AML-193 (cell line): ENCODE results near the gene AKAP12.

Source experiments
- DNase-seq, 2 experiments: peaks; one replicate each; lab custom pipeline; 2025; lab: John Stamatoyannopoulos, UW

Gene AKAP12

GRCh38 chr6:151284548-151285017 lies 44.8 kb downstream of the AKAP12 start:
- DNase-seq, result no peak

DNA sequence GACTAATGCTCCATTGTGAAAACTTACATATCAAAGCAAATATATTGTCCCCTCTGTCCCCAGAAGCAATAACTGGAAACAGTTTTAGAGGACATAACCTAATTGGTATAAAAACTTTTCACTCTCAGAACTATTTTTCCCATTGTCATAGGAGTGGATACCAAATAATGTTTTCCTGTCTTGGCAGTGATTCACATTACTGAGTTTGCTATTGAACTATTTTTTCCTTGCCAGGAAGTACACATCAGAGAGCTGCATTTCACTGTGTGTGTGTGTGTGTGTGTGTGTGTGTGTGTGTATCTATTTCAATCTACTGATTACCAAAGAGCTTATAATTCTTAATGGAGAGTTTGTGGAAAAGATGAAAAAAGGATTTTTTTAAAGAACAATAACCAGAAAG lies 45.4 kb downstream of the AKAP12 start:
- DNase-seq, result no peak

DNA sequence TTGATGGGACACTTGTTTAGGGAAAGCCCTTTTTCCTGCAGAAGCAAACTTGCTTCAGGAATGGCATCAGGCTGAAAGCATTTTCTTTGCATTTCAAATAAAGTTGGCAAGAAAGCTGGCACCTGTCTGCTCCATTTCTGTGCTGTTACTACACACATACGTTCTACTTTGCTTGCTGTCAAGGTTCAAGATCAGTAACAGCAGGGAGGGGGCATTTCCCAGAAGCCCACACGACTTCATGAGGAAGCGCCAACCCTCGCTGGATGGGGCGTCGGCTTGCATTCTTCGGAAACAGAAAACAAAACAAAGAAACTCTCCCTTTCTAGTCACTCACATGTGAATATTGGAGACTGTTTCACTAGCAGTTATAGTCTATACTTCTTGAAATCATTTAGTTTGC lies 46.4 kb downstream of the AKAP12 start:
- no peak for DNase-seq

DNA sequence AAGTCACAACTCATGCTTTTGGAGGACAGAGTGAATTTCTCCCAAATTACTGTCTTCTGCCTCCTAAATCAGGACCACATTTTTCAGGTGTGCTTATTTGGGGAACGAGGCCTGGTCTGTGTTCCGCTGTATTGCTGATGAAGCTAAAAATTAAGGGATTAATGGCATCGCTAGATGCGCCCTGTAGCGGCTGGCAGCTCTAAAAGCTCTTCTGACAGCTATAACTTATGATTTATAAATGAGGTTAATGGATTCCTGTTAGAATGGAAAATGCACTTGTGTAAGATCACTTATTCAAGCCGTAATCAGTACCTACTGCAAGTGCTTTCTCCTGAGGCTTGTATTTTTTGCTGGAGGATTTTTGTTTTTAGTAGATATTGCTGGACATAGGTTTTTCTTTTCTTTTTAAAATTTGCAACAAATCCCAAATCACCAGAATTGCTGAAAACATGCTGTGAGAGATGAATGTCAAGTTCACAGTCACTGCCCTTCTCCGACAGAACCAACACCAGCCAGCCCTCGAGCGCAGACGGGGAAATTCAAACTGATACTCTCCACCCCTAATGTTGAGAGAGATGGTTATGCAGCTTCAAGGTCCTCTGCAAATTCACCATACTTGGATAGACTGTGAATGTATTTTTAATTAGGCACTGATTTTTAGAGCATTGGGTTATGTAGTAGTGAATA lies 49.1 kb downstream of the AKAP12 start:
- no peak for DNase-seq

DNA sequence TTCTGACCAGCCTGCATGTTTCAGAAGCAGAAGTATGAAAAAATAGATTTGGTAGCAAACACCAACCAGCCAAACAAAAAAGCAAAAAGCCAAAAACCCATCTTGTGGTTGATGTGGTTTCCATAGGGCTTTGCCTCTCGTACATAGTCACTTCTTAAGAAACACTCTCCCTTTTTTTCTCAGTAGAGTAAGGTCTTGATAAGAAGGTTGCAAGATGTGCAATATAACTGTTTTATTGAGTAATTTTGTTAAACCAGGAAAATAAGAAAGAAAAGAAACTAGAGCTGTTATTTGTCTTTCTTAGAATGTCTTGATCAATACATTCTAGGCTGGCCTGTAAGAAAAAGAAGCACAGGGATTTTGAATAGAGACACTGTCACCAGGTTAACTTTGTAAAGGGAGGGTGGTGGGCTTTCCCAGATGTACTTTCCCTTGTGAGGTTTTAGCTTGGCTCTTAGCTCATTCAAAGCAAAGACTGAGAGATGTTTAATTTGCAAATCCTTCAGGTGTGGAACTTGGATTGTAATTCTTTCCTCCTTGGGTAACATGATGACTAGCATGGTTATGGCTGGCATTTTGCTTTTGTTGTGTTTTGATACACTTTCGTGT lies 49.7 kb downstream of the AKAP12 start:
- peak; percentile 15 to 20 for DNase-seq

GRCh38 chr6:151290877-151291721 lies 51.3 kb downstream of the AKAP12 start:
- no peak for DNase-seq

DNA sequence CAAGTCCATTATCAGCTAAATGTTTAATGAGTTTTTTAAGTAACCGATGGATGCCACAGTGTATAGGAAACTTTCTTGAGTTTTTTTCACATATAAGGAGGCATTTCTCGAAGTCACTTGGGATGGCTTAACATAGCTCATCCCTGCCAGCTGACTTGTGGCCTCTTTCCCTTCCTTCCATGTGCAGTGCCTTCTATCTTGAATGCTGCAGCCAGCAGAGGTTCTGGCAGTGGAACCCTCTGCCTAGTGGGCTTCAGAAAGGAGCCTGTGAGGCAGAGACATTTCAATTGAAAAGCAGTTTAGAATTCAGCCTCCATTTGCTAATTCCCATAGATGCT lies 51.9 kb downstream of the AKAP12 start:
- no peak for DNase-seq

DNA sequence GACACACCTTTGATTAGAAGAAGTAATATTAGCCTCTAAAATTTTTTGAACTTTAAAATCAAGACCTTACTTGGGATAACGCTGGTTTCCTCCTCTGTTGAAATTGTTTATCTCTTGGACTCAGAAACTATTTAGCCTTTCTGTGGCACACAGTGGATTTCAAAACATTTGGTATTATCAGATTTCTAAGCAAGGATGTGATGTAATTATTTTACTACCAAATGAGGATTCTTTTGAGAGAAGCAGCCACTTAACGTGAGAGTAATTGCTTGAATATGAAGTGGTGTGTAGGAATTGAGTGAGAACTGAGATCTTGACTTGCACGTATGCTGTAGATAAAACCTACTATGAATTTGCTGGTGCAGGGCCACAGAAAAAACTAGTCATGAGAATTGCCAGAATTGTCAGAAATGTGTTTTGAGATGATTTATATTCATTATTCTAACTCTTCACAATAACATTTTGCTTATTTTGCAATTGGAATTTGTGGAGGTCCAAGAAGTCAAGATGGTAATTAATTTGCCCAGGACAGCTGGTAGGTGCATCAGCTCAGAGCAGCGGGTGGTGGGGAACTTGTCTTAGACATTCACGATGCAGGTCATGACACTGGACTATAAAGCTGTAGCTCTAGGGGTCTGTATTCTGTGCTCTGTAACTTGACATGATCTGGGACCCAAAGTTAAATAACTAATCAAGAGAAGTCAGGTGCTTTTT lies 53.4 kb downstream of the AKAP12 start:
- no peak for DNase-seq

- DNase-seq, result no peak
Measured at GRCh38 chr6:151293688-151294016, 53.9 kb downstream of the AKAP12 start.

DNA sequence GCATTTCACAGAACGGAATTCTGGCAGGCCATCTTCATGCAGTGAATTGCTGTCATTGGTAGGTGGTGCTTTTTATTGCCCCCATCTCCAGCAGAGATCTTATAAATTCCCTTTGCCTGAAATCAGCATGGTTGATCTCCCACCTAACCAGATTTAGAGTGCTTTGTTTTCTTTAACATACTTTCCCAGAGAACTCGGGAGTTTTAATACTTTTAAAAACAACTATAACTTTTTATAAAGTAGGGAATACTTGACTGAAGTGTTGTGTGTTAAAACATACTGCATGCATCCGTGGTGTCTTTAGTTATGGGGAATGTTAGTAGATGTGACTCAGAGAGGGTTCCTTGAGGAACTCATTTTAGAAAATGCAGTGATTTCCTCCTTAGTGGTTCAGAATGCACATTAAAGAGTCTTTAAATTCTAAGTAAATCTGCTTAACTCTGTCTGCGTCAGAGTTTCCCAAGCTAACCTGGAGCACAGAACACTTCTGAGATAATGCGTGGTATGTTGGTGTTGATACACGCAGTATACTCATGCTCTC lies 54.9 kb downstream of the AKAP12 start:
- DNase-seq, result no peak

DNA sequence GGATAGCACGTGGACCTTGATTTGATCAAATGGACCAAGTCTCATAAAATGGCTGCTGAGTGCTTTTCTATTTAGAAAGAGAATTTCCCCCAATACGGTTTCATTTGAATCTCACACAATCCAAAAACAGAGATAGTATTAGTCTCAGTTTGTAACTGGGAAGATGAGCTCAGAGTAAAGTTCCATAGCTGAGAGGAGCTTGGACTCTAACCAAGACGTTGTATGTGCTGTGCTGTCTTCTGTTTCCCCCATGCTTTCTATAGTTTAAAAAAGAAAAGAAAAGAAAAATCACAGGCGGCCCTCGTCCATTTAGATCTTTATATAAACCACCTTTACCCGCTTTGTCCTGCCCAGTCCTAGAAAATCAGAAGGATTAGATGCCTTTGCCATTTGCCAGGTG lies 58.1 kb downstream of the AKAP12 start:
- no peak for DNase-seq

DNA sequence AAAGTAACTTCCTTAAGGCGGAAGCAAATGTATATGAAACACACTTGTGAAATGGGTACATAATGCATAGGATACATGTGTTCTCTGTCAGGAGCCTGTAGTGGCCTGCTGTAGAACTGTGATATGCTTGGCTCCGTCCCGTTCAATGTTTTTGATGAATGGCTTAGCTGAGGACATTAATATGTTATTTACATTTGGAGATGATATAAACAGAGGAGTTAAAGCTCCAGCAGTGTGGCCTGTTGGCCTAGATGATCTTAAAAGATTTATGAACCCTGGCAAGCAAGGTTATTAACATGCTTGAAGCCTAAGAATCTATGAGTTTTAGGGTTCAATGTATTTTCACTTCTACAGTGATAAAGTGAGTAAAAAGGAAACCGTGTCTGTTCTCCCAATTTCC lies 59.2 kb downstream of the AKAP12 start:
- no peak for DNase-seq

DNA sequence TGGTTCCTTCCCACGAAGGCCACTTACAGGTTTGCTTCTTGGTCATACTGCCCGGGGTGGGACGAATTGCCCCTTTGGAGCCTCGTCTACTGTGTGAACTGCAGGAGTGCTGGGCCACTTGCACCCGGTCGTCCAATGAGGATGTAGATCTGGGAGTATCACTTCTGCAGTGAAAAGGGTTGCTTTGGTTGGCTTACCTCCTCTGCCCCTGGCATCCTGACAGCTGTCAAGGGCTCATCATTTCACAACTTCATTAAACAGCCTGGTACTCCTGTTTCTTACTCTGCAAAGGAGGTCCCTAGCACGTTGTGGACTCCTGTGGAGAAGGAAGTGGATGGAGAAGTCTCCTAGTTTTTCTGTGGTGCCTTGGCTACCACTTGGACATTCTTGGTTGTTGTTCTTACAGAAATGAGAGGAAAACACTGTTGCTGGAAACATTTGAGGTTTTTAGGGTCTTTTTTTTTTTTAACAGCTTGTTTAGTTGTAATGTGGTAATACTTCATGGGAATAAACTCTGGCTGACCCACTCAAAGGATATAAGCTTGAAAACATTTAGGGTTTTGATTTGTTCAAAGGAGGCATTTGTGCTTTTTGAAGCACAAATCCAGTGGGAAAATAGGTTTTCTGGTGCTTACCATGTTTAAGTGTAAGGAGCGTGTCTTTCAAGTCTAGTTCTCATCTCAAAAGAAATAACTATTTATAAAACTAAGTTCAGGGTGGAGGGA lies 60.7 kb downstream of the AKAP12 start:
- DNase-seq, result no peak

DNA sequence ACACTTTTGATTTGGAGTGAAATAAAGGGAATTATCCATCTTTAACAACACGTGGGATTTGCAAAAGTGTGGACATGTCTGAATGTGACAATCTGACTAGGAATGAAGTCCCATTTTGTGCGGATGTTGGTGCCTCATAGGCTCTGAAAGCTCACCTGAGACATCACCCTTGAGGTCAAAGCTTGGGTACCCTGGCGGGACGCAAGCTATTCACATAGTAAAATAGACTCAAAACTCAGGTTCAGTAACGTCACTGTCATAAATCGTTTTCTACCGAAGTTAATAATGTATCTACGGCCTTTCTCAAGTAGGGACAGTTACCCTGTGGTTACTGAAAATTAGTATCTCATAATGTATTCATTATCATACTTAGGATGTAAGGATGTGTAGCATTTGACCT lies 61.8 kb downstream of the AKAP12 start:
- no peak for DNase-seq

GRCh38 chr6:151303231-151303630 lies 63.5 kb downstream of the AKAP12 start:
- DNase-seq, result no peak

DNA sequence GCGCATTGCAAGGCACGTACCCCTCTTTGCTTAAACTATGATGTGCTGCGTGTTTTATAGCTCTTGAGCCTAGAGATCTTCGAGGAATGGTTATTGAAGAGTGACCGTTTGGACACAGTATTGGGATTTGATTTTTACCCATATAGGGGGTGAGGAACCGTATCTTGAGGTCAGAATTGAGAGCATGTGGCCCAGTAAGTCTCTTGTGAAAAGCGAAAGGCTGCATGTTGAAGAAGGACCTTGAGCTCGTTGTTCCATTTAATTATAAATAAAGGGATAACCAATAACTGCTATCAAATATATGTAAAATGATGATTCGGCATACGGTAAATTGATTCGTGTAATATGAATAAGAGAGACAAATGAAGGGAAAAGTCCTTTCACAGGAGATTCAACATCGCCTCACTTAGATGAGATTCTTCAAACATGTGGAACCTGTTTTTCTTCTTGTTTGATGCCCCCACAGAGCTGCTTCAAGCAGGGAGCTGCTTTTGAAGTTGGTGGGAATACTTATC lies 66.6 kb downstream of the AKAP12 start:
- DNase-seq, result no peak

DNA sequence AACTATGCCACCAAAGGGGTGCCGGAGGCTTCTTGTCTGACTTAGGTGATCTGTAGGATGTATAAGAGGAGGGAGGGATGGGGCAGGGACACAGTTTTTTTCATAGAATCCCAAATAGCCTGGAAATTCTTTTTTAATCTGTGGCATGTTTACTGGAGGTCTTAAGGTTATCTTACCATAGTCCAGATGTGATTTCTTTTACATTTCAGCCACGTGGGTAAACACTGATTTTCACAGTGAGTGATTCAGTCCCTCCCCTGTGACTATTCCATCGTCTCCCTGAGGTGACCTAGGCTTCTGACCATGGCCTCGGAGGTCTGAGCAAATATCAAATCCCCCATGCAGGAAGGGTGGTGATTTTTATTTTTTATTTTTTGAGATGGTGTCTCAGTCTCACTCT lies 67.7 kb downstream of the AKAP12 start:
- no peak for DNase-seq

GRCh38 chr6:151309619-151310018 lies 69.9 kb downstream of the AKAP12 start:
- DNase-seq, result no peak

GRCh38 chr6:151310279-151310678 lies 70.5 kb downstream of the AKAP12 start:
- no peak for DNase-seq

GRCh38 chr6:151310852-151311767 lies 71.3 kb downstream of the AKAP12 start:
- DNase-seq, result no peak
